Neural cell (in vitro differentiated cells): ENCODE data around the gene CFAP299. TPM values are rescaled to one million over a fixed set of nuclear protein-coding genes. Genes with fewer than 3 reads are reported as not detected.

ENCODE experiments used
- H2AFZ ChIP-seq: fragments of 200-600, 300-800 bp; sonication (generic), shearing (Covaris generic); 2 replicates; pipeline ENCODE4 v1.6.0; 2014; ENCODE audit warnings: low read depth, mild to moderate bottlenecking, antibody characterized with exemption, low read length, moderate library complexity
- H3F3A ChIP-seq: fragments of 200-600 bp; shearing (Covaris generic); 2 replicates; pipeline ENCODE4 v1.6.1; 2016; ENCODE audit warnings: mild to moderate bottlenecking, moderate library complexity, mixed read lengths, antibody characterized with exemption, low read length; ENCODE audit not compliant: insufficient read depth, poor library complexity, severe bottlenecking
- H3K27ac ChIP-seq: fragments of 200-600, 300-800 bp; sonication (generic), shearing (Covaris generic); 2 replicates; pipeline ENCODE4 v1.5.1; 2014; ENCODE audit warnings: mild to moderate bottlenecking, low read length, moderate library complexity
- H3K27me3 ChIP-seq: fragments of 300-800, 200-600 bp; sonication (generic), shearing (Covaris generic); 2 replicates; pipeline ENCODE4 v1.6.0; 2014; ENCODE audit warnings: mild to moderate bottlenecking, low read depth, low read length, moderate library complexity; ENCODE audit not compliant: insufficient read depth
- H3K36me3 ChIP-seq: fragments of 300-800, 200-600 bp; sonication (generic), shearing (Covaris generic); 2 replicates; pipeline ENCODE4 v1.5.1; 2014; ENCODE audit warnings: mild to moderate bottlenecking, antibody characterized with exemption, low read length, moderate library complexity; ENCODE audit not compliant: insufficient read depth
- H3K4me2 ChIP-seq: fragments of 300-800, 200-600 bp; sonication (generic), shearing (Covaris generic); 2 replicates; pipeline ENCODE4 v1.6.0; 2014; ENCODE audit warnings: mild to moderate bottlenecking, low read length
- H3K4me3 ChIP-seq: fragments of 300-800, 200-600 bp; sonication (generic), shearing (Covaris generic); 2 replicates; pipeline ENCODE4 v1.5.1; 2014; ENCODE audit warnings: mild to moderate bottlenecking, low read length, moderate library complexity
- H3K79me2 ChIP-seq: fragments of 200-600 bp; shearing (Covaris generic); replicated peaks from 2 replicates; pipeline ENCODE4 v1.6.0; 2014; ENCODE audit warnings: mild to moderate bottlenecking, low read length, moderate library complexity; ENCODE audit not compliant: insufficient read depth
- H3K9ac ChIP-seq: fragments of 300-800, 200-600 bp; sonication (generic), shearing (Covaris generic); 2 replicates; pipeline ENCODE4 v1.6.1; 2016; ENCODE audit warnings: mild to moderate bottlenecking, low read length, mixed read lengths
- H3K9me2 ChIP-seq: fragments of 200-600 bp; shearing (Covaris generic); 2 replicates; pipeline ENCODE4 v1.6.1; 2016; ENCODE audit warnings: mild to moderate bottlenecking, low read length, mixed read lengths; ENCODE audit not compliant: insufficient read depth
- H3K9me3 ChIP-seq: fragments of 200-600, 300-800 bp; sonication (generic), shearing (Covaris generic); 2 replicates; pipeline ENCODE4 v1.6.1; 2016; ENCODE audit warnings: mild to moderate bottlenecking, mixed run types, low read length, moderate library complexity, mixed read lengths
- H4K20me1 ChIP-seq: fragments of 200-600 bp; shearing (Covaris generic); 2 replicates; pipeline ENCODE4 v1.6.1; 2016; ENCODE audit warnings: mild to moderate bottlenecking, mixed run types; ENCODE audit not compliant: insufficient read depth
- EP300 ChIP-seq: fragments of 450-650 bp; conservative IDR thresholded peaks from 2 replicates; pipeline ENCODE4 v1.6.1; 2014; ENCODE audit warnings: antibody characterized with exemption, mild to moderate bottlenecking, moderate library complexity; ENCODE audit not compliant: poor library complexity, severe bottlenecking
- EZH2 ChIP-seq: fragments of 200-600, 300-800 bp; shearing (Covaris generic), sonication (generic); IDR thresholded peaks from 2 replicates; pipeline ENCODE4 v1.6.1; 2014; ENCODE audit warnings: antibody characterized with exemption, low read length, borderline replicate concordance, mild to moderate bottlenecking; ENCODE audit not compliant: insufficient read depth, poor library complexity, severe bottlenecking
- MXI1 ChIP-seq: fragments of 450-650 bp; conservative IDR thresholded peaks from 2 replicates; pipeline ENCODE4 v1.6.1; 2014; ENCODE audit warnings: antibody characterized with exemption, mild to moderate bottlenecking; ENCODE audit not compliant: poor library complexity, severe bottlenecking
- POLR2AphosphoS5 ChIP-seq: IDR thresholded peaks from 2 replicates; pipeline ENCODE4 v1.6.1; 2012
- RAD21 ChIP-seq: fragments of 450-650 bp; conservative IDR thresholded peaks from 2 replicates; pipeline ENCODE4 v1.6.1; 2014; ENCODE audit warnings: antibody characterized with exemption, mild to moderate bottlenecking, moderate library complexity
- SMC3 ChIP-seq: fragments of 450-650 bp; conservative IDR thresholded peaks from 2 replicates; pipeline ENCODE4 v1.6.1; 2014; ENCODE audit warnings: antibody characterized with exemption, mild to moderate bottlenecking, moderate library complexity; ENCODE audit not compliant: poor library complexity
- TAF1 ChIP-seq: IDR thresholded peaks from 2 replicates; pipeline ENCODE4 v1.6.1; 2012; ENCODE audit warnings: low read depth
- polyA plus RNA-seq: library from polyadenylated mRNA; depleted of rRNA; stranded (reverse); fragments of >200 nt; gene quantifications from 2 replicates; pipeline ENCODE4 v1.2.3, GENCODE V29; 2014
- TF ChIP-seq, protein P1 (sequence below): IDR thresholded peaks from 2 replicates; pipeline ENCODE4 v1.6.1; 2012; ENCODE audit warnings: borderline replicate concordance
- TF ChIP-seq, protein P2 (sequence below): fragments of 450-650 bp; IDR thresholded peaks from 2 replicates; pipeline ENCODE4 v1.5.1; 2014; ENCODE audit warnings: antibody characterized with exemption, mild to moderate bottlenecking, moderate library complexity; ENCODE audit not compliant: poor library complexity, severe bottlenecking

Gene CFAP299
- polyA plus RNA-seq, 1 donor from 2014 or later: not detected

DNA sequence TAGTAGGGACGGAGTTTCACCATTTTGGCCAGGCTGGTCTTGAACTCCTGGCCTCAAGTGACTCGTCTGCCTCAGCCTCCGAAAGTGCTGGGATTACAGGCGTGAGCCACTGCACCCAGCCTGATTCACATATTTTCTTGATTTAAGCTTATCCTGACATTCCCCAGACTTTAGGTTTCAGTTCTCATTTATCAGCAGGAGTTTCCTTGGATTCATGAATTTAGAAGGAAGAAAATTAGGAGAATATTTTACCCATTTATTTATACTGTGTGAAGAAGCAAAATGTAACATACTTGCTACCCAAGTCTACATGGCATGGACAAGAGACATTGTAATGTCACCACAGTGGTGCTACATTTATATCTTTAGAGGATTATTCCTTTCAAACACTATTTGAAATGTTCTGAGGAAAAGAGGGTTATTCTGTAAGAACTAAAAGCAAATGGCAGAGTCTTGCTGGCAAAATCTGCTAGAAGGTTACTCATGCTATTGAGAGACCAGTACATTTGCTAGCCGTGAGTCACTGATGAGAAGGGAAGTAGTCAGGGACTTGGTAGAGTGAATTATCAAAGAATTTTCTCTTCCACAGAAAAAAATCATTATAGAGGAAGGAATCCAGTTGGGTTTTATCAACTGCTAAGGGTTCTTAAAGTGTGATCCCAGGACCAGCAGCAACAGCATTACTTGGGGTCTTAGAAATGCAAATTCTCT, 26.1 kb upstream of the CFAP299 start:
- no peaks in the 10 kb centered on the region for H3K79me2 ChIP-seq
- H3K36me3 ChIP-seq: no peaks in the 10 kb centered on the region
- peak overlapping the region; percentile 93 for H3K27ac ChIP-seq
- H3K27me3 ChIP-seq: no peaks in the 10 kb centered on the region
- H3K9me2 ChIP-seq: no peaks in the 10 kb centered on the region
- no peak overlapping the region for H3K9ac ChIP-seq
- no peaks in the 10 kb centered on the region for H3K9me3 ChIP-seq
- peaks cover 9% of the 10 kb centered on the region for H3F3A ChIP-seq
- TF ChIP-seq MXI1: no peak
- TF ChIP-seq, protein P1, sequence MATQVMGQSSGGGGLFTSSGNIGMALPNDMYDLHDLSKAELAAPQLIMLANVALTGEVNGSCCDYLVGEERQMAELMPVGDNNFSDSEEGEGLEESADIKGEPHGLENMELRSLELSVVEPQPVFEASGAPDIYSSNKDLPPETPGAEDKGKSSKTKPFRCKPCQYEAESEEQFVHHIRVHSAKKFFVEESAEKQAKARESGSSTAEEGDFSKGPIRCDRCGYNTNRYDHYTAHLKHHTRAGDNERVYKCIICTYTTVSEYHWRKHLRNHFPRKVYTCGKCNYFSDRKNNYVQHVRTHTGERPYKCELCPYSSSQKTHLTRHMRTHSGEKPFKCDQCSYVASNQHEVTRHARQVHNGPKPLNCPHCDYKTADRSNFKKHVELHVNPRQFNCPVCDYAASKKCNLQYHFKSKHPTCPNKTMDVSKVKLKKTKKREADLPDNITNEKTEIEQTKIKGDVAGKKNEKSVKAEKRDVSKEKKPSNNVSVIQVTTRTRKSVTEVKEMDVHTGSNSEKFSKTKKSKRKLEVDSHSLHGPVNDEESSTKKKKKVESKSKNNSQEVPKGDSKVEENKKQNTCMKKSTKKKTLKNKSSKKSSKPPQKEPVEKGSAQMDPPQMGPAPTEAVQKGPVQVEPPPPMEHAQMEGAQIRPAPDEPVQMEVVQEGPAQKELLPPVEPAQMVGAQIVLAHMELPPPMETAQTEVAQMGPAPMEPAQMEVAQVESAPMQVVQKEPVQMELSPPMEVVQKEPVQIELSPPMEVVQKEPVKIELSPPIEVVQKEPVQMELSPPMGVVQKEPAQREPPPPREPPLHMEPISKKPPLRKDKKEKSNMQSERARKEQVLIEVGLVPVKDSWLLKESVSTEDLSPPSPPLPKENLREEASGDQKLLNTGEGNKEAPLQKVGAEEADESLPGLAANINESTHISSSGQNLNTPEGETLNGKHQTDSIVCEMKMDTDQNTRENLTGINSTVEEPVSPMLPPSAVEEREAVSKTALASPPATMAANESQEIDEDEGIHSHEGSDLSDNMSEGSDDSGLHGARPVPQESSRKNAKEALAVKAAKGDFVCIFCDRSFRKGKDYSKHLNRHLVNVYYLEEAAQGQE: no peak
- TF ChIP-seq POLR2AphosphoS5: no peak
- no peak for TF ChIP-seq EP300
- no peak for TF ChIP-seq RAD21
- no peak for TF ChIP-seq SMC3
- no peak for TF ChIP-seq EZH2
- TF ChIP-seq TAF1: no peak
- no peak overlapping the region for H3K4me3 ChIP-seq
- no peaks in the 10 kb centered on the region for H4K20me1 ChIP-seq
- no peak overlapping the region for H3K4me2 ChIP-seq
- H2AFZ ChIP-seq: no peak overlapping the region

DNA sequence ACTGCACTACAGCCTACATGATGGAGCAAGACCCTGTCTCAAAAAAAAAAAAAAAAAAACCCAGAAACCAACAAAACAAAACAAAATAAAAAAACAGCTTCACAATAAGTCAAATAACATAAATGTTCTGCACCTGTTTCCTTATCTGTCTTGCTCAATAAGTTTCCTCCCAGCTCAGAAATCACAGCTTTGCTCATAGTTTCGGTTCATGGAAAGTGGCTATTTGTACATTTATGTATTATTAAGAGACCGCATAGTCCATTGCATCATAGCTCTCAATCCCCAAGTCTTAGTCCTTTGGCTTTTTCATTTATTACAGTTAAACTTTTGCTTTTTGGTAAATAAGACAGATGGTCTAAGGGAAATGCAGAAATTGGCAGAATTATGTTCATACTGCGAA, 24.4 kb upstream of the CFAP299 start:
- H4K20me1 ChIP-seq: no peaks in the 10 kb centered on the region
- no peaks in the 10 kb centered on the region for H3K27me3 ChIP-seq
- H3K9me2 ChIP-seq: no peaks in the 10 kb centered on the region
- no peak overlapping the region for H3K27ac ChIP-seq
- H3K9me3 ChIP-seq: no peaks in the 10 kb centered on the region
- no peaks in the 10 kb centered on the region for H3K79me2 ChIP-seq
- H3K36me3 ChIP-seq: no peaks in the 10 kb centered on the region
- no peak overlapping the region for H2AFZ ChIP-seq
- H3K4me3 ChIP-seq: no peak overlapping the region
- H3K4me2 ChIP-seq: no peak overlapping the region
- H3K9ac ChIP-seq: no peak overlapping the region
- TF ChIP-seq EP300: no peak
- TF ChIP-seq RAD21: no peak
- TF ChIP-seq, protein P1: no peak
- TF ChIP-seq POLR2AphosphoS5: no peak
- TF ChIP-seq MXI1: no peak
- TF ChIP-seq SMC3: no peak
- TF ChIP-seq, protein P2, sequence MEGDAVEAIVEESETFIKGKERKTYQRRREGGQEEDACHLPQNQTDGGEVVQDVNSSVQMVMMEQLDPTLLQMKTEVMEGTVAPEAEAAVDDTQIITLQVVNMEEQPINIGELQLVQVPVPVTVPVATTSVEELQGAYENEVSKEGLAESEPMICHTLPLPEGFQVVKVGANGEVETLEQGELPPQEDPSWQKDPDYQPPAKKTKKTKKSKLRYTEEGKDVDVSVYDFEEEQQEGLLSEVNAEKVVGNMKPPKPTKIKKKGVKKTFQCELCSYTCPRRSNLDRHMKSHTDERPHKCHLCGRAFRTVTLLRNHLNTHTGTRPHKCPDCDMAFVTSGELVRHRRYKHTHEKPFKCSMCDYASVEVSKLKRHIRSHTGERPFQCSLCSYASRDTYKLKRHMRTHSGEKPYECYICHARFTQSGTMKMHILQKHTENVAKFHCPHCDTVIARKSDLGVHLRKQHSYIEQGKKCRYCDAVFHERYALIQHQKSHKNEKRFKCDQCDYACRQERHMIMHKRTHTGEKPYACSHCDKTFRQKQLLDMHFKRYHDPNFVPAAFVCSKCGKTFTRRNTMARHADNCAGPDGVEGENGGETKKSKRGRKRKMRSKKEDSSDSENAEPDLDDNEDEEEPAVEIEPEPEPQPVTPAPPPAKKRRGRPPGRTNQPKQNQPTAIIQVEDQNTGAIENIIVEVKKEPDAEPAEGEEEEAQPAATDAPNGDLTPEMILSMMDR: no peak
- TF ChIP-seq TAF1: no peak
- no peak for TF ChIP-seq EZH2
- peaks cover 9% of the 10 kb centered on the region for H3F3A ChIP-seq
